ENCODE measurements around the gene CYP24A1. TPM values are rescaled to one million over a fixed set of nuclear protein-coding genes. Genes with fewer than 3 reads are reported as not detected.

CYP24A1 gene
- total and polyA plus RNA-seq, 4 donors: not detected

- Histone ChIP-seq H3K27ac (ENCODE audit: low read depth in 1 of 2, low read length in 2 of 2) (no peak overlapping the region), H3K9me3 (ENCODE audit: control insufficient read depth, low read length) (no peaks in the 10 kb centered on the region), H3K4me1 (ENCODE audit: control insufficient read depth in 1 of 2, insufficient read depth in 2 of 2, low read length in 2 of 2) (peaks cover 0 to 10% of the 10 kb centered on the region in 2 donors), H3K4me3 (ENCODE audit: low read length in 2 of 2) (no peak overlapping the region), H3K27me3 (ENCODE audit: control insufficient read depth in 1 of 2, insufficient read depth in 2 of 2, low read length in 1 of 2) (no peaks in the 10 kb centered on the region), H3K36me3 (ENCODE audit: control insufficient read depth in 1 of 2, insufficient read depth in 2 of 2, low read length in 1 of 2) (no peaks in the 10 kb centered on the region)
- intact Hi-C loops (cut with DNase I): loop anchor here (5.0 to 10.0 kb wide), 2 partner anchors 378 to 631 kb away; no protein-coding TSS in a partner anchor
- ATAC-seq (ENCODE audit: low FRiP score) (no peak), DNase-seq (no peak)
- 90 to 91% methylated on average over 8 of the region's 8 CpGs for WGBS, 2 donors
These were observed 31.7 kb upstream of the CYP24A1 start for GRCh38 chr20:54205450-54205849.

GRCh38 chr20:54204481-54204880 lies 30.7 kb upstream of the CYP24A1 start:
- Histone ChIP-seq H3K4me3 (ENCODE audit: low read length in 2 of 2) (no peak overlapping the region), H3K27me3 (ENCODE audit: control insufficient read depth in 1 of 2, insufficient read depth in 2 of 2, low read length in 1 of 2) (no peaks in the 10 kb centered on the region), H3K27ac (ENCODE audit: low read depth in 1 of 2, low read length in 2 of 2) (no peak overlapping the region), H3K9me3 (ENCODE audit: control insufficient read depth, low read length) (no peaks in the 10 kb centered on the region), H3K4me1 (ENCODE audit: control insufficient read depth in 1 of 2, insufficient read depth in 2 of 2, low read length in 2 of 2) (peaks cover 0 to 6% of the 10 kb centered on the region in 2 donors), H3K36me3 (ENCODE audit: control insufficient read depth in 1 of 2, insufficient read depth in 2 of 2, low read length in 1 of 2) (no peaks in the 10 kb centered on the region)
- intact Hi-C loops (cut with DNase I): loop anchor here in 1 of 2 donors (10.0 kb wide), 1 partner anchor 630 kb away; no protein-coding TSS in a partner anchor
- ATAC-seq (ENCODE audit: low FRiP score) (no peak), DNase-seq (no peak)
- 88 to 90% methylated on average over 5 of the region's 5 CpGs for WGBS, 2 donors

- no peak for DNase-seq
- H3K9me3 ChIP-seq (ENCODE audit: control insufficient read depth, low read length): no peaks in the 10 kb centered on the region
- intact Hi-C loops (cut with DNase I): loop anchor here in 1 of 2 donors (10.0 kb wide), 1 partner anchor 629 kb away; no protein-coding TSS in a partner anchor
- ATAC-seq (ENCODE audit: low FRiP score): no peak
- H3K27ac ChIP-seq (ENCODE audit: low read depth in 1 of 2, low read length in 2 of 2): no peak overlapping the region
- no peaks in the 10 kb centered on the region for H3K36me3 ChIP-seq (ENCODE audit: control insufficient read depth in 1 of 2, insufficient read depth in 2 of 2, low read length in 1 of 2)
- peaks cover 0 to 2% of the 10 kb centered on the region in 2 donors for H3K4me1 ChIP-seq (ENCODE audit: control insufficient read depth in 1 of 2, insufficient read depth in 2 of 2, low read length in 2 of 2)
- WGBS, 2 donors: 68 to 69% methylated on average over 6 of the region's 6 CpGs
- no peaks in the 10 kb centered on the region for H3K27me3 ChIP-seq (ENCODE audit: control insufficient read depth in 1 of 2, insufficient read depth in 2 of 2, low read length in 1 of 2)
- no peak overlapping the region for H3K4me3 ChIP-seq (ENCODE audit: low read length in 2 of 2)
These were observed 30.3 kb upstream of the CYP24A1 start for GRCh38 chr20:54204063-54204462.

- ATAC-seq (ENCODE audit: low FRiP score) (no peak), DNase-seq (no peak)
- H3K27ac ChIP-seq (ENCODE audit: low read depth in 1 of 2, low read length in 2 of 2): no peak overlapping the region
- no peaks in the 10 kb centered on the region for H3K36me3 ChIP-seq (ENCODE audit: control insufficient read depth in 1 of 2, insufficient read depth in 2 of 2, low read length in 1 of 2)
- H3K27me3 ChIP-seq (ENCODE audit: control insufficient read depth in 1 of 2, insufficient read depth in 2 of 2, low read length in 1 of 2): no peaks in the 10 kb centered on the region
- intact Hi-C loops (cut with DNase I): loop anchor here in 1 of 2 donors (10.0 kb wide), 1 partner anchor 628 kb away; no protein-coding TSS in a partner anchor
- no peak overlapping the region for H3K4me3 ChIP-seq (ENCODE audit: low read length in 2 of 2)
- H3K4me1 ChIP-seq (ENCODE audit: control insufficient read depth in 1 of 2, insufficient read depth in 2 of 2, low read length in 2 of 2): no peaks in the 10 kb centered on the region
- H3K9me3 ChIP-seq (ENCODE audit: control insufficient read depth, low read length): no peaks in the 10 kb centered on the region
- WGBS, 2 donors: 75 to 88% methylated on average over 5 of the region's 5 CpGs
These were observed 29.5 kb upstream of the CYP24A1 start for GRCh38 chr20:54203281-54203680.

- DNase-seq (no peak), ATAC-seq (ENCODE audit: low FRiP score) (no peak)
- H3K36me3 ChIP-seq (ENCODE audit: control insufficient read depth in 1 of 2, insufficient read depth in 2 of 2, low read length in 1 of 2): no peaks in the 10 kb centered on the region
- intact Hi-C loops (cut with DNase I): loop anchor here in 1 of 2 donors (10.0 kb wide), 1 partner anchor 627 kb away; no protein-coding TSS in a partner anchor
- no peak overlapping the region for H3K4me3 ChIP-seq (ENCODE audit: low read length in 2 of 2)
- H3K27ac ChIP-seq (ENCODE audit: low read depth in 1 of 2, low read length in 2 of 2): no peak overlapping the region
- no peaks in the 10 kb centered on the region for H3K27me3 ChIP-seq (ENCODE audit: control insufficient read depth in 1 of 2, insufficient read depth in 2 of 2, low read length in 1 of 2)
- H3K9me3 ChIP-seq (ENCODE audit: control insufficient read depth, low read length): no peaks in the 10 kb centered on the region
- WGBS, 2 donors: 75 to 87% methylated on average over 4 of the region's 4 CpGs
- no peaks in the 10 kb centered on the region for H3K4me1 ChIP-seq (ENCODE audit: control insufficient read depth in 1 of 2, insufficient read depth in 2 of 2, low read length in 2 of 2)
These were observed 27.6 kb upstream of the CYP24A1 start for GRCh38 chr20:54201268-54201846.

- Histone ChIP-seq H3K36me3 (ENCODE audit: control insufficient read depth in 1 of 2, insufficient read depth in 2 of 2, low read length in 1 of 2) (no peaks in the 10 kb centered on the region), H3K27ac (ENCODE audit: low read depth in 1 of 2, low read length in 2 of 2) (no peak overlapping the region), H3K4me3 (ENCODE audit: low read length in 2 of 2) (no peak overlapping the region), H3K4me1 (ENCODE audit: control insufficient read depth in 1 of 2, insufficient read depth in 2 of 2, low read length in 2 of 2) (no peaks in the 10 kb centered on the region), H3K9me3 (ENCODE audit: control insufficient read depth, low read length) (no peaks in the 10 kb centered on the region), H3K27me3 (ENCODE audit: control insufficient read depth in 1 of 2, insufficient read depth in 2 of 2, low read length in 1 of 2) (no peaks in the 10 kb centered on the region)
- ATAC-seq (ENCODE audit: low FRiP score): no peak
- intact Hi-C loops (cut with DNase I): loop anchor here in 1 of 2 donors (10.0 kb wide), 1 partner anchor 626 kb away; no protein-coding TSS in a partner anchor
- no peak for DNase-seq
- 64 to 75% methylated on average over 7 of the region's 7 CpGs for WGBS, 2 donors
These were observed 26.9 kb upstream of the CYP24A1 start for GRCh38 chr20:54200487-54201267.

GRCh38 chr20:54199721-54200176 lies 26.0 kb upstream of the CYP24A1 start:
- Histone ChIP-seq H3K36me3 (ENCODE audit: control insufficient read depth in 1 of 2, insufficient read depth in 2 of 2, low read length in 1 of 2) (no peaks in the 10 kb centered on the region), H3K9me3 (ENCODE audit: control insufficient read depth, low read length) (no peaks in the 10 kb centered on the region), H3K4me1 (ENCODE audit: control insufficient read depth in 1 of 2, insufficient read depth in 2 of 2, low read length in 2 of 2) (no peaks in the 10 kb centered on the region), H3K4me3 (ENCODE audit: low read length in 2 of 2) (no peak overlapping the region), H3K27ac (ENCODE audit: low read depth in 1 of 2, low read length in 2 of 2) (no peak overlapping the region), H3K27me3 (ENCODE audit: control insufficient read depth in 1 of 2, insufficient read depth in 2 of 2, low read length in 1 of 2) (no peaks in the 10 kb centered on the region)
- 16 to 20% methylated on average over 7 of the region's 7 CpGs for WGBS, 2 donors
- peak; percentile 77 to 87 for DNase-seq
- peak; percentile 82 for ATAC-seq (ENCODE audit: low FRiP score)
- intact Hi-C loops (cut with DNase I): loop anchor here (2.0 to 10.0 kb wide), 3 partner anchors 97 to 625 kb away; no protein-coding TSS in a partner anchor

- no peaks in the 10 kb centered on the region for H3K27me3 ChIP-seq (ENCODE audit: control insufficient read depth in 1 of 2, insufficient read depth in 2 of 2, low read length in 1 of 2)
- 71 to 77% methylated on average over 6 of the region's 6 CpGs for WGBS, 2 donors
- H3K4me1 ChIP-seq (ENCODE audit: control insufficient read depth in 1 of 2, insufficient read depth in 2 of 2, low read length in 2 of 2): no peaks in the 10 kb centered on the region
- no peak overlapping the region for H3K4me3 ChIP-seq (ENCODE audit: low read length in 2 of 2)
- H3K27ac ChIP-seq (ENCODE audit: low read depth in 1 of 2, low read length in 2 of 2): no peak overlapping the region
- no peaks in the 10 kb centered on the region for H3K9me3 ChIP-seq (ENCODE audit: control insufficient read depth, low read length)
- no peaks in the 10 kb centered on the region for H3K36me3 ChIP-seq (ENCODE audit: control insufficient read depth in 1 of 2, insufficient read depth in 2 of 2, low read length in 1 of 2)
- intact Hi-C loops (cut with DNase I): loop anchor here (2.0 to 10.0 kb wide), 3 partner anchors 96 to 624 kb away; no protein-coding TSS in a partner anchor
- DNase-seq (no peak), ATAC-seq (ENCODE audit: low FRiP score) (no peak)
These were observed 25.5 kb upstream of the CYP24A1 start for GRCh38 chr20:54199283-54199682.
